ENCODE data around the gene PHIP.

- TF ChIP-seq POLR2AphosphoS5 (IDR thresholded peaks at IDR 0.05) (peak; percentile 44 to 81 (median 78)), POLR2A (IDR thresholded peaks at IDR 0.05) (peak in 1 of 2 donors; percentile 25)
- TF ChIP-seq, protein P1, sequence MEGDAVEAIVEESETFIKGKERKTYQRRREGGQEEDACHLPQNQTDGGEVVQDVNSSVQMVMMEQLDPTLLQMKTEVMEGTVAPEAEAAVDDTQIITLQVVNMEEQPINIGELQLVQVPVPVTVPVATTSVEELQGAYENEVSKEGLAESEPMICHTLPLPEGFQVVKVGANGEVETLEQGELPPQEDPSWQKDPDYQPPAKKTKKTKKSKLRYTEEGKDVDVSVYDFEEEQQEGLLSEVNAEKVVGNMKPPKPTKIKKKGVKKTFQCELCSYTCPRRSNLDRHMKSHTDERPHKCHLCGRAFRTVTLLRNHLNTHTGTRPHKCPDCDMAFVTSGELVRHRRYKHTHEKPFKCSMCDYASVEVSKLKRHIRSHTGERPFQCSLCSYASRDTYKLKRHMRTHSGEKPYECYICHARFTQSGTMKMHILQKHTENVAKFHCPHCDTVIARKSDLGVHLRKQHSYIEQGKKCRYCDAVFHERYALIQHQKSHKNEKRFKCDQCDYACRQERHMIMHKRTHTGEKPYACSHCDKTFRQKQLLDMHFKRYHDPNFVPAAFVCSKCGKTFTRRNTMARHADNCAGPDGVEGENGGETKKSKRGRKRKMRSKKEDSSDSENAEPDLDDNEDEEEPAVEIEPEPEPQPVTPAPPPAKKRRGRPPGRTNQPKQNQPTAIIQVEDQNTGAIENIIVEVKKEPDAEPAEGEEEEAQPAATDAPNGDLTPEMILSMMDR (IDR thresholded peaks at IDR 0.05), result no peak
These were observed 1.0 kb downstream of the PHIP start for GRCh38 chr6:79076782-79077641.
